Hematopoietic multipotent progenitor cell treated with erythropoietin and hydrocortisone succinate and interleukin-3 and kit ligand, for 8 days (in vitro differentiated cells): Measurements from ENCODE around the gene PPM1E.
"Not testable (repeated sequence)": the region's sequence is repeated elsewhere in the genome, so short reads cannot be mapped to it uniquely, and the experiment has no call there.

Source experiments
- DNase-seq: peaks from one replicate; pipeline ENCODE4 v3.0.0-alpha.2; 2015

Gene PPM1E

DNA sequence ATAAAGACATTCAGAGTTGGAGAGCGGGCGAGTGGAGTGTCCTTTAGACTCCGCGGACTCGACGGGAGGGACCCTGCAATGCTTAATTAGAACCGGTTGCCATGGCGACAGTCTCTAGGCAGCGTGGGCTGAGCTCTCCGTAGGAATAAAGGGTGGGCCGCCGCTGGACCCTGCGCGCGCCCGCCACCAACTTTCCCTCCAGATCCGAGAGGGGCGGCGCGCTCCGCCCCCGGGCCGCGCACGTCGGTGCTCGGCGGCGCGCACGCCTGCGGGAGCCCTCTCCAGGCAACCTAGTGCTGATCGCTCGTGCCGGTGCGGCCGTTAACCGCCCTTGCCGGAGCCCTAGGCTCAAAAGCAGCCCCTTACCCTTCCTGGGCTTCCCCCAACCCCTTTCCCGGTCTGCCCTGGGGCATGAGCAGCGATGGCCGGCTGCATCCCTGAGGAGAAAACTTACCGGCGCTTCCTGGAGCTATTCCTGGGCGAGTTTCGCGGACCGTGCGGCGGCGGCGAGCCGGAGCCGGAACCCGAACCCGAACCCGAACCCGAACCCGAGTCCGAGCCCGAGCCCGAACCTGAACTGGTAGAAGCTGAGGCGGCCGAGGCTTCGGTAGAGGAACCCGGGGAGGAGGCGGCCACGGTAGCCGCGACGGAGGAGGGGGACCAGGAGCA lies at the start of gene PPM1E:
Gene PPM1E (plus strand): TSS at position 278 of the 669 bp plus-strand sequence.
- DNase-seq, result peak; percentile 47

DNA sequence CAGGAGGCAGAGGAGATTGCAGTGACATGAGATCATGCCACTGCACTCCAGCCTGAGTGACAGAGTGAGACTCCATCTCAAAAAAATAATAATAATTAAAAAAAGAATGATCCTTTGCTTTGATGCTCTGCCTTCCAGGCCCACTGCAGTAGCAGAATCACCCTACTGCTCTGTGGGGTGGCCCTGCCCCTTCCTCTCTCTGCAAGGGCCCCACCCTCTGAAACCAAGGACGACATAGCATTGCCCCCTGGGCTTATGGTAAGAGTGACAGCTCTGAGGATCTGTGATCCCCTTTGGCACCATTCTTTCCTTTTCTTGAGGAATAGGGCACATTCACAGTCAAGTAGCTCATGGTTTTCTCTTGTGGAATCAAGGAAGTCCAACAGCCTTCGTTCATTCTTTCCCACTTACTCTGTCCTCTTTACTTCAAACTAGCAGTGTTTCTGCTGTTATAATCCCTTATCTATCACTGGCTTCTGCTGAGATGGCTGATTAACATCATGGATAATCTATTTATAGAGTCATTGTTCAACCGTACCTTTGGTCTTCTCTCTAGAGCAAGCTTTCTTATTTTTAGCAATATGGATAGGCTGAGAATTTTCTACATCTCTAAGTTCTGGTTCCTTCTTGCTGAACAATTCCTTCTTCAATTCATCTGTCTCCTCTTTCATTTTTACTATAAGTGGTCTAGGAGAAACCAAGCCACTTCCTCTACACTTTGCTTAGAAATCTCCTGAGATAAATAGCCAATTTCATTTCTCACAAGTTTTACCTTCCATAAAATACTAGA lies 49.1 kb upstream of the PPM1E start:
- DNase-seq, result no peak

DNA sequence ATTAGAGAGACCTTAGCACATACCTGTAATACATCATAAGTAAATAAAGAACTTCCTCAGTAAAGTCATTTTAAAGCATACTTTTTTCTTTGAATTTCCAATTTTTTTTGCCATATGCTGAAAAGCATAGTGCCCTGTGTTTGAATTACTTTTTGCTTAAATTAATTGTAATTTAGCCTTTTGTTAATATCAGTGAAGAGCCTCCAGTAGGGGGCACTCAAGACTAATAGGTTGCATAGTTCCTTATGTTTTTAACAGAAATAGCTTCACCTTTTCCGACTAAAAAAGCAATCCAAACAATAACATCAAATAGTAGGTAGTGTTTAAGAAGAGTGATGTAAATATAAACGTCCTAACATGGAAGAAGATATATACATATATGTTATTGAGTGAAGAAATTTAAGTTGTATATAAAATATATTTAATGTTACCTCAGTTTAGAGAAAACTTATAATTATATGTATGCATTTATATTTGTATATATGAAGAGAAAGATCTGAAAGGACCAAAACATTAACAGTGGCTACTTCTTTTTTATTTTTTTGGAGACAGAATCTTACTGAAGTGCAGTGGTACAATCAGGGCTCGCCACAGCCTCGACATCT lies 44.6 kb upstream of the PPM1E start:
- peak; percentile 77 for DNase-seq

DNA sequence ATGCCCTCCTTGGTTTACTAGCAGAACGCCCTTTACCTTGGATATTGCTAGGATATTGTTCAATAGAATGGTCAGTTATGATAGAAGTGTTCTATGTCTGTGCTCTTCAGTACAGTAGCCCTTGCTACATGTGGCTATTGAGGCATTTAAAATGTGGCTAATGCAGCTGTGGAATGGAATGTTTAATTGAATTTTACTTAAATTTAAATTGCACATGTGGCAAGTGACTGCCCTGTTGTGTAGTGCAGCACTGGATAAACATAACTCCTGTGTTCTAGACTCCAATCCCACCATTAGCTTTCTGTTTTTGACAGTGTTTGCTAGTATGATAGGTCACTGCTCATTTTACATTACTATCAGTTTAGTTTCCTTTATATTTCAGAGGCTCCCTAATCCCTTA lies 33.4 kb upstream of the PPM1E start:
- no peak for DNase-seq

DNA sequence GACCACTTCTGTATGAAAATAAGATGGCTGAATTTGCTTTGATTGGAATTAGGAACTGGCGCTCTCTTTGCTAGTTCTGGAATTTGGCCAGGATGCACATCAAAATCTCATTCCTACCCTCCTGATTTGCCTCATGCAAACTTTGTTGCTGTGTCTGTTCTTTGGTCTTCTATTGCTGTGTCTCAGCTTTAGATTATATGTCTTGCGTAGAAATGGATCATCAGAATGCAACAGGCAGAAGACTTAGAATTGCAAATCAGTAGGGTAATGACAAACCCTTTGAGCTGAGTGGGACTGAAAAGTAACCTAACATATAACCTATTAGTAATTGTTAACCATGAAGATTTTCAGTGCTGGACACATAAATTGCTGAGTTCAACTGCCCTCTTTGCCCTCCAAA lies 33.0 kb upstream of the PPM1E start:
- DNase-seq, result no peak

DNA sequence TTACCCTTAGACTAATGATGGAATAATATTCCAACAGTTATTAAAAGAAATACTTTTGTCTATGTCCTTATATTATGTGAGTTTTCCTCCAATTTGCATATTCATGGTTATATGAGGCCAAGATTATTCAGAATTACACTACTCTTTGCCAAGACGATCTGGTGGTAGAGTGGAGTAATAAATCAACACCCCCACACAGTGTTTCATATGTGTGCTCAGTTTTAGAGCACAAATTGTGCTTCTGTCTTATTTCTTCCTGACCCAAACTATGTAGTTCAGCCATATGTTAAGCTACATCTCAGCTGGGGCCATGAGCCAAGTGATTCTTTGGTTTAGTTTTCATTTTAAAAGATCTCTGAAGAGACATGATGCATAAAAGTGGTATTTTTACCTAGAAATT lies 26.9 kb upstream of the PPM1E start:
- no peak for DNase-seq

DNA sequence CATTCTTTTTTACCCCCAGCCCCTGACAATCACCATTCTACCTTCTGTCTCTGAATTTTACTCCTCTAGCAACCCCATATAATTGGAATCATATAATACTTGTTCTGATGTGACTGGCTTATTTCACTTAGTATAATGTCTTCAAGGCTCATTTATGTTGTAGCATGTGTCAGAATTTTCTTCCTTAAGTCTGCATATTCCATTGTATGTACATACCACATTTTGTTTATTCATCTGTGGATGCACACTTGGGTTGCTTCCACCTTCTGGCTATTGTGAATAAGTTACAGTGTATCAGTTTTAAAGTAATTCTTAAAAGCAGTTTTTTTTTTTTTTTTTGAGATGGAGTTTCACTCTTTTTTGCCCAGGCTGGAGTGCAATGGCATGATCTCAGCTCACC lies 24.7 kb upstream of the PPM1E start:
- no peak for DNase-seq

DNA sequence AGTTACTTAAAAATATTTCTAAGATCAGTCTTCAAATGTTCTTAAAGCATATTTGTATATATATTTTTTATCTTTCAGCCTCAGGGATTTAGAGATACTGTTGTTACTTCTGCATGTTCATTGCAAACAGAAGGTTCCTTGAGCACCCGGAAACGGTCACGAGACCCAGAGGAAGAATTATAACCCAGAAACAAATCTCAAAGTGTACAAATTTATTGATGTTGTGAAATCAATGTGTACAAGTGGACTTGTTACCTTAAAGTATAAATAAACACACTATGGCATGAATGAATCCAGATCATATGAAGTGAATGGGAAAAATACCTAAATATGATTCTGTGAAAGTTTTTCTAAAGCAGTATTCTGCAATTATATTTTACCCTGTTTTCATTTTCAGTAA lies 21.6 kb upstream of the PPM1E start:
- DNase-seq, result no peak

DNA sequence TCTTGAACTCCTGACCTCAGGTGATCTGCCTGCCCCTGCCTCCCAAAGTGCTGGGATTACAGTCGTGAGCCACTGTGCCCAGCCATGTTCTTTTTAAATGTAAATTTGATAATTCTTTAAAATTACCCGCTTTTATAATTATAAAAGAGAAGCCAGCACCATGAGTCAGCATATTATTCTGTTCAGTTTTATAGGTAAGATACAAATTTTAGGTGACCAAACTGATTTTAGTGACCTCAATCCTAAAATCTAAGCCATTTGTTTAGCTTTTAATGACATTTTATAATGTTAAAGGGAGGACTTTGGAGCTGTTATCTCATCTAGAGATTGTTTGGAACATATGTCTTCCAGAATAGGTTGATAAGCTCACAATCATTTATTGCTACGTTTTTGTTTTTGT lies 20.8 kb upstream of the PPM1E start:
- DNase-seq, result no peak

DNA sequence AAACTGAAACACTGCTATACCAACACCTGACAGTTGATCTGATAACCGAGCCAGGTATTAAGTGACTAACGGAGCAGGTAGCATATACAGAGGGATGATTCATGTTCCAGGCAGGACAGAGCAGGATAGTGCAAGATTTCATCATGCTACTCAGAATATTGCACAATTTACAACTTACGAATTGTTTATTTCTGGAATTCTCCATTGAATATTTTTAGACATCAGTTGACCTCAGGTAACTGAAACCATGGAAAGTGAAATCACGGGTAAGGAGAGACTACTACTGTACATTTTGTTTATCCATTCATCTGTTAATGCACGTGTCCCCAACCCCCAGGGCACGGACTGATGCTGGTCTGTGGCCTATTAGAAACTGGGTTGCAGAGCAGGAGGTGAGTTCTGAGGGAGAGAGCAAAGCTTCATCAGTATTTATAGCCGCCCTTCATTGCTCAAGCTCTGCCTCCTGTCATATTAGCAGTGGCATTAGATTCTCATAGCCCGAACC lies 14.5 kb upstream of the PPM1E start:
- no peak for DNase-seq

DNA sequence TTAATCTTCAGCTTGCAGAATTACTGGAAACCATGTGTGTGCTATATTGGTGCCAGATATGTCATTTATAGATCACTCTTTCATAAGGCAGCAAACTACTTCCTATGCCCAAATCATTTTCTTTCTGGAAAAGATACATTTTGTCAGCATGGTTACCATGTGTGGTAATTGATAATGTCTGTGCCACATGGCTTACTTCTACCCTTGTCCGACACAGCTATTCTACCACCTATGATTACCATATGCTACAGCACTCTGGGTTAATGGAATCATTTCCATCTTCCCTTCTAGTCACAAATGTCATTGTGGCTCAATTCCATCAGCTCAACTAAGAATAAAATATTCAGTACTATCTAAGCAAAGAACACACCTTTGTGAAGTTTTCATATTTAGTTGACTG lies 8.0 kb upstream of the PPM1E start:
- DNase-seq, result no peak

DNA sequence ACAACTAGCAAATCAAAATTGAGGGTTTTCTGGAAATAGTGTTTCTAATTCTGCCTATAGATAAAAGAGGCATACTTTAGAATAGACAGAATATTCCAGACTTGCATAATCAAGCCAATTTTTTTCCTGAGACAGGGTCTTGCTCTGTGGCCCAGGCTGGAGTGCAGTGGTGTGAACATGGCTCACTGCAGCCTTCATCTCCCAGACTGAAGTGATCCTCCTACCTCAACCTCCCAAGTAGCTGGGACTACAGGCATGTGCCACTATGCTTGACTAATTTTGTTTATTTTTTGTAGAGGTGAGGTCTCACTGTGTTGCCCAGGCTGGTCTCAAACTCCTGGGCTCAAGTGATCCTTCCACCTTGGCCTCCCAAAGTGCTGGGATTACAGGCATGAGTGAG lies 6.0 kb upstream of the PPM1E start:
- DNase-seq, result not testable (repeated sequence)

DNA sequence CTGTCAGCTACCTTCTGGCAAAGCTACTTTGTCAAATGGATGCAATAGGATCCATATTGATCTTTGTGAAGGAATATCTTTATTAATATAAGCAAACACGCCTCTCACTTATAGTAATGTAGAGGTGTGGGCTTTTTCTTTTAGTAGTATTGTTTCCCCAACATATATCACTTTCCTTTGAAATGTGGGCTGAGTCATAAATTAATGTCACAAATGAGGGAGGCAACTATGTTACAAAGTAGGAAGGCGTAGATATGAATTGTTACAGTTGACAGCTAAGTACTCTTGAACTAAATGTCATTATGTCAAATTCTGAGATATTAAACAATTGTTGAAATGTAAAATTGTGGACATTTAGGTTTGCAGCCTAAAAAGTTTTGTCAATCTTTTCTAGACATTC lies 2.6 kb upstream of the PPM1E start:
- DNase-seq, result no peak

DNA sequence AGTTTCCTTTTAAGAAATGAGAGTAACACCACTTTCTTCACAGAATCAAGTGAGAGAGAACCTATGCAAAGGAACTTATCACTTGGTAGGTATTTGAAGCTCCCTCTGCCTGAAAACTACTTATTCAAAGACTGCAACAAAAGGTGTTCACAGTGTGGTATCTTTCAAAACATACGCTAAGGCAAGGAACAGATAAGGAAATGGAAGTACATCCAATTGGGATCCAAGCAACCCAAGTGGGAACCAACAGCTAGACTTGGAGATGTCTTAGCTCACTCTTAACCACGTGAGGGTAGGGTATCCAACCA lies 431 bp upstream of the PPM1E start:
- peak; percentile 36 for DNase-seq

DNA sequence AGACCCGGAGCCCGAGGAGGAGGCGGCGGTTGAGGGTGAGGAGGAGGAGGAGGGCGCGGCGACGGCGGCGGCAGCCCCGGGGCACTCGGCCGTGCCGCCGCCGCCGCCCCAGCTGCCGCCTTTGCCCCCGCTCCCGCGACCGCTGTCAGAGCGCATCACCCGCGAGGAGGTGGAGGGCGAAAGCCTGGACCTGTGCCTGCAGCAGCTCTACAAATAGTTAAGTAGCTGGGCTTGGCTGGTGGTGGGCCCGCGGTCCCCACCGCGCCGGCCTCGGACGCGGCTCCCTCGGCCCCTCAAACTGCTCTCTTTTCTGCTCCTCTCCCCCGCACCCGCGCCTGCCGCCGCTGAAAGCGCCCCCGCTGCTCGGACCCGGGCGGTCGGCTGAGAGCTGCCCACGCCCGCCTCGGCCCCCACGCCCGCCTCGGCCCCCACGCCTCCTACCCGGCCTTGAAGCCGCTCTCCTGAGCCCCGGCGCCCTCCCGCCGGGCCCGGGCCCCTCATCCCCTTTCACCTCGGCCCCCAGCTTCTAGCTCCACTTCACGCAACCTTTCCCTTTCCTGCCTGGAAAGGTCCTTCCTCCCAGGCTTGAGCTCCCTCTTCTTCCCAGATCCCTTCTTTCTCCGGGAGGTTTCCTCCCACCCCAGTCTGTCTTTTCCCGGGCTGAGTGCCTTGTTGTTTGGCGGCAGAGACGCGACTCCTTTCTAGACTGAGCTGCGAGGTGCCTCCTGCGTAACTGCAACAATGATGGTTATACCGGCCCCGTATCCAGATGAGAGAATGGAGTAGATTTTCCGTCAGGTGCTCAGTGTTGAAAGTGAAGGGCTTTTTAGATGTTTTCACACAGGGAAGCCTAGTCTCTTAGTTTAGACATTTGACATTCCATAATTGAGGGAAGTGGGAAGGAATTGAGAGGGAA lies 850 bp downstream of the PPM1E start:
- no peak for DNase-seq

DNA sequence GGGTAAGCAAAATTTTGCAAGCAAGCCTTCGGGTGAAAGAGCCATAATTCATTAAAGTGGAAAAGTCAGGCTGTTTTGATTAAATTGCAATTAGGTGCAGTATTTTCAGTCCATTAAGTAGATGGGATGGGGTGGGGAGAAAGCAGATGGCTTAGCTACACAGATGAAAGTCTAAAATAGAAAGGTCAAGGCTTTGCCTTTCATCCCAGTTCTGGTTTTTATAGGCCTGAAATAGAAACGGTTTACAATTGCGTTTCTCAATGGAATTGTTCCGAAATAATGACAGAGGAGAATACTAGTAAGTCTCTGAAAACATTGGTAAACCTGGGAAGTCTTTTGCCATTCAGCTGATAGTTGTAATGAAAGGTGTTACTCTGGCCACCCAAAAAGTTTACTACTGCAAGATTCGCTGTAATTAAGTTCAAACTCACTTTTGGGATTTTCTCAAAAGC lies 1.5 kb downstream of the PPM1E start:
- no peak for DNase-seq

DNA sequence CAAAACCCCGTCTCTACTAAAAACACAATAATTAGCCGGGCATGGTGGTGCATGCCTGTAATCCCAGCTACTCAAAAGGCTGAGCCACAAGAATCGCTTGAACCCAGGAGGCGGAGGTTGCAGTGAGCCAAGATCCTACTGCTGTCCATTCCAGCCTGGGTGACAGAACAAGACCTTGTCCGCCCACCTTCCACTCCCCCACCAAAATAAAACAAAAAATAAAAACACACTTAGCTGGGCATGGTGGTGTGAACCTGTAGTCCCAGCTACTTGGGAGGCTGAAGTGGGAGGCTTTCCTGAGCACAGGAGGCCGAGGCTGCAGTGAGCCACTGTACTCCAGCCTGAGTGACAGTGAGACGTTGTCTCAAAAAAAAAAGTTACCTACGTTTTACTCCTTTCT lies 3.2 kb downstream of the PPM1E start:
- DNase-seq, result no peak

DNA sequence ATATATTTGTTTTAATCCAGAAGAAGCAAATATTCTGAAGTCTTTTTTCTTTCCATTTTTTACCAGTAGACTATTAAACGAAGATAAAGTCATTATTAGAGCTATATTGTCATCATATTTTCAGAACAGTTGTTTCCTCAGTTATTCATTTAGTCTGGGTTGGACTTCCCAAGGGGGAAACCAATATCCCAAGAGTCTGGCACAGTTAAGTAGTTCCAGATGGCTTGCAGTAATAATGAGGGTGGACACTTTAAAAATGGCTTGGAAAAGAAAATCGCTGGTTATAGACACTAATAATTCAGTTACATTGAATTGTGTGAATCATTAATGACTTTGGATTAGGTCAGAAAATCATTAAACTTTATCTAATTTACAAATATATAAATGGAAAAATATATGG lies 3.9 kb downstream of the PPM1E start:
- no peak for DNase-seq

DNA sequence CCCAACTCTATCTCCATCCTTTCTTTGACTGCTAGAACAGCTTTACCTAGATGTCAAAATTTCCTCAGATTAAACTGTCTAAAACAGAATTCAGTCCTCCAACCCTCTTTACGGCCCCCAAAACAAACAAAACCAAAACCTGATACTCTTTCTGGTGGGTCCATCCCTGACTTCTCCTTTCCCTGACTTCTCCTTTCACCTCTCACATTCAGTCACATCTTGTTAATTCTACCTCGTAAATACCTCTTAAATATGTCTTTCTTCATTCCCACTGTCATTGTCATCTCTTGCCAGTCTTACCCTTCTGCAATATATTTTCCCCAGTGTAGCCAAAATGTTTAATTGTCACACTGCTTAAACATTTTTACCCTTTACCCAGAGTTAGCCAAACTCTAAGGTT lies 4.6 kb downstream of the PPM1E start:
- DNase-seq, result no peak

DNA sequence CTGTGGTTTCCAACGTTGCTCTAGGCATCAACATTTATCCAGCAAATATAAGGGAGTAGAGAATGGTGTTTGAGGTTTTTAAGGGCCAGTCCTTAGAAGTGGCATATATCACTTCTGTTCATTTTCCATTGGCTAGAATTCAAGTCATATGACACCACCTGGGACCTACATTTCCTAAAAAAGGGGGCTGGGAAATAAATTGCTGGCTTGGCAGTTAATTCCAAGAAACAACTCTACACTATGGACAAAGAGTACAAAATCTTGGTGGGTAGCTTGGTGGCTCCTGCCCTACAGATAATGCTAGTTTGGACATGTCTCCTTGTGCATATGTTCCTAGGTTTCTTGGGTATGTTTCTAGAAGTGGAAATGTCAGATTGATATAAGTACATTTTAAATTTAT lies 7.6 kb downstream of the PPM1E start:
- DNase-seq, result no peak

DNA sequence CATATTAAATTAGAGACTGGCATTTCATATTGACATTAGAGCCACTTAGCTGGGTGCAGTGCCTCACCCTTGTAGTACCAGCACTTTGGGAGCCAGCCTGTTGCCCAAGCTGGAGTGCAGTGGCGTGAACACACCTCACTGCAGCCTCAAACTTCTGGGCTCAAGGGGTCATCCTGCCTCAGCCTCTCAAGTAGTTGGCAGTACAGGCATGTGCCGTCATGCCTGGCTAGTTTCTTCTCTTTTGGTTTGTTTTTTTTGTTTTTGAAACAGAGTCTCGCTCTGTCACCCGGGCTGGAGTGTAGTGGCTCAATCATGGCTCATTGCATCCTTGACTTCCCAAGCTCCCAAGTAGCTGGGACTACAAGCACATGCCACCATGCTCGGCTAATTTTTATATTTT lies 8.7 kb downstream of the PPM1E start:
- no peak for DNase-seq

DNA sequence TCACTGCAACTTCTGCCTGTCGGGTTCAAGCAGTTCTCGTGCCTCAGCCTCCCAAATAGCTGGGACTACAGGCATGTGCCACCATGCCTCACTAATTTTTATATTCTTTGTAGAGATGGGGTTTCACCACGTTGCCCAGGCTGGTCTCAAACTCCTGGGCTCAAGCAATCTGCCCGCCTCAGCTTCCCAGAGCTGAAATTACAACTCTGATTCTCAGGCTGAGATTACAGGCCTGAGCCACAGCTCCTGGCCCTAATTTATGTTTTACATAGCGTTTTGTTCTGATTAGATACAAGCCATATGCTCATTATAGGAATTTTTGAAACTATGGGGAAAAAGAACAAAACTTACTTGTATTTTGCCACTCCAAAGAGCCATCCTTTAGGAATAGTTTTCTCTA lies 22.8 kb downstream of the PPM1E start:
- not testable (repeated sequence) for DNase-seq

DNA sequence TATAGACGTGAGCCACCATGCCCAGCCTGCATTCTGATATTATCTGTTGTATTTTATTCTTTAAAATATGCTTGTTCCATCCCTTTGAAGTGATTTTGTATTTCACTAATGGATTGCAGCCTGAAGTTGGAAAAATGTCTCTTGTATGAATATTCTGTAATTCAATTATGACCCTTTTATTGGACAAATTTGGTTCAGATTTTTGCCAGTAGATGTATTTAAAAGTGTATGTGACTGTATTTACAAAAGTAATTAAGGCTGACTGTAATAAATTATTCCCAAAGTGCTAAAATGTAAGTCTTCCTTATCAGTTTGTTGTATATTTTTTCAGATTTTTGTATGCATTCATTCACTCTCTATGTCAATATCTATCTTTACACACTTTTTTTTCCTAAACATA lies 23.8 kb downstream of the PPM1E start:
- no peak for DNase-seq
